Measurements from ENCODE around the gene CNN2. TPM values are rescaled to one million over a fixed set of nuclear protein-coding genes. Genes with fewer than 3 reads are reported as not detected.
A peak's percentile ranks its signal among the peaks of the same experiment; 100 is the strongest.

Gene CNN2
- total RNA-seq, 4 donors from 2014 or later: 79.0 to 125 (median 105) TPM

DNA sequence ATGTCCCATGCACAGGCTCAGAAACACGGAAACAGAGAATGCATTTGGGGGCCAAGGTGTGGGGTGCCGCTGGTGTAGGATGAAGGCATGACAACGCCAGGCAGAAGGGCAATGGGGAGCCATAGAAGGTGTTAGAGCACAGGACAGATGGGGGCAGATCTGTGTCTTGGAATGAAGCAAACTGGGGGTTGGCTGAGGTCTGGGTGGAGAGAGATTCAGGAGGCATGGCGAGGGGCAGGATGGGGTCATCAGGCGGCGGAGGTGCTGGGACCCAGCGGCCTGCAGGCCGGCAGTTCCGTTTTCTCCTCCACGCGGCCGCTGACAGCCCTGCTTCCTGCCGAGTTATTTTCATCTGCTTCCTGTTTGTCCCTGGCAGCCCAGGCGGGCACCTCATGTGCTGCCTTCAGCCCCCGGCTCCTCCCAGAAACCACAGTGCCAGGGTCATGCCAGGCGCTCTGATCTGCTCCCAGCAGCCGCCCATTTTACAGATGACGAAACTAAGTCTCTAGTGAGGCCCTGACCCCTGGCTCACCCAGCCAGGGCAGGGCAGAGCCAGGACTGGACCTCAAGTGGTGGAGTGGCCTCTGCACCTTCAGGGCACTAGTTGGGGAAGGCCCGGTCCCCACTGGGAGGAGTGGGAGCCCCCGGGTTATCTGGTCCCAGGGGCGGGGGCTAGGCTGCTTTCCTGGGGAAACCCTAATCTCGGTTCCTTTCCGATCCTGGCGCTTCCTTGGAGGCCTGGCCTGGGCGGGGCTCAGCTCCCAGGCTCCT, 42.8 kb downstream of the CNN2 start:
- no peak for DNase-seq

GRCh38 chr19:1070576-1070930, 44.1 kb downstream of the CNN2 start:
- Histone ChIP-seq H3K27me3 (peaks cover 9 to 74% (median 14%) of the 10 kb centered on the region in 4 donors), H3K36me3 (no peaks in the 10 kb centered on the region), H3K4me1 (peaks cover 32 to 85% (median 38%) of the 10 kb centered on the region in 3 donors), H3K9me3 (no peaks in the 10 kb centered on the region), H3K27ac (no peak overlapping the region), H3K4me3 (no peak overlapping the region)
- no peak for DNase-seq
- TF ChIP-seq, protein P1, sequence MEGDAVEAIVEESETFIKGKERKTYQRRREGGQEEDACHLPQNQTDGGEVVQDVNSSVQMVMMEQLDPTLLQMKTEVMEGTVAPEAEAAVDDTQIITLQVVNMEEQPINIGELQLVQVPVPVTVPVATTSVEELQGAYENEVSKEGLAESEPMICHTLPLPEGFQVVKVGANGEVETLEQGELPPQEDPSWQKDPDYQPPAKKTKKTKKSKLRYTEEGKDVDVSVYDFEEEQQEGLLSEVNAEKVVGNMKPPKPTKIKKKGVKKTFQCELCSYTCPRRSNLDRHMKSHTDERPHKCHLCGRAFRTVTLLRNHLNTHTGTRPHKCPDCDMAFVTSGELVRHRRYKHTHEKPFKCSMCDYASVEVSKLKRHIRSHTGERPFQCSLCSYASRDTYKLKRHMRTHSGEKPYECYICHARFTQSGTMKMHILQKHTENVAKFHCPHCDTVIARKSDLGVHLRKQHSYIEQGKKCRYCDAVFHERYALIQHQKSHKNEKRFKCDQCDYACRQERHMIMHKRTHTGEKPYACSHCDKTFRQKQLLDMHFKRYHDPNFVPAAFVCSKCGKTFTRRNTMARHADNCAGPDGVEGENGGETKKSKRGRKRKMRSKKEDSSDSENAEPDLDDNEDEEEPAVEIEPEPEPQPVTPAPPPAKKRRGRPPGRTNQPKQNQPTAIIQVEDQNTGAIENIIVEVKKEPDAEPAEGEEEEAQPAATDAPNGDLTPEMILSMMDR (IDR thresholded peaks at IDR 0.05): peak in 1 of 6 experiments; percentile 8
- TF ChIP-seq POLR2A (IDR thresholded peaks at IDR 0.05): no peak
- intact Hi-C loops (cut with DNase I): no loop called here
- 14 to 43% methylated on average over 9 to 13 of the region's 21 CpGs for WGBS, 2 donors

More for the DNA sequence above, 42.8 kb downstream of the CNN2 start:
- Histone ChIP-seq H3K9me3 (no peaks in the 10 kb centered on the region), H3K4me3 (peak overlapping the region in 3 of 4 donors; percentile 38 to 69 (median 51)), H3K27me3 (peaks cover 9 to 83% (median 14%) of the 10 kb centered on the region in 4 donors), H3K27ac (peak overlapping the region in 3 of 4 donors; percentile 66 to 85 (median 84)), H3K36me3 (no peaks in the 10 kb centered on the region), H3K4me1 (peaks cover 37 to 86% (median 47%) of the 10 kb centered on the region in 3 donors)
- TF ChIP-seq POLR2A (IDR thresholded peaks at IDR 0.05): no peak
- TF ChIP-seq, protein P1 (IDR thresholded peaks at IDR 0.05): no peak
- intact Hi-C loops (cut with DNase I): no loop called here
- 47 to 50% methylated on average over 15 to 24 of the region's 25 CpGs for WGBS, 2 donors

- DNase-seq: no peak
- Histone ChIP-seq H3K27me3 (peaks cover 9 to 68% (median 14%) of the 10 kb centered on the region in 4 donors), H3K4me1 (peaks cover 32 to 85% (median 32%) of the 10 kb centered on the region in 3 donors), H3K4me3 (peak overlapping the region in 2 of 4 donors; percentile 33 to 55), H3K9me3 (no peaks in the 10 kb centered on the region), H3K36me3 (no peaks in the 10 kb centered on the region), H3K27ac (no peak overlapping the region)
- WGBS, 2 donors: 51% methylated on average over 24 of the region's 99 CpGs; no CpG with 5 or more reads in 1 of the 2 donors
- intact Hi-C loops (cut with DNase I): no loop called here
- TF ChIP-seq POLR2A (IDR thresholded peaks at IDR 0.05): no peak
- TF ChIP-seq, protein P1 (IDR thresholded peaks at IDR 0.05): no peak
These were observed 44.8 kb downstream of the CNN2 start for GRCh38 chr19:1070931-1071791.

DNA sequence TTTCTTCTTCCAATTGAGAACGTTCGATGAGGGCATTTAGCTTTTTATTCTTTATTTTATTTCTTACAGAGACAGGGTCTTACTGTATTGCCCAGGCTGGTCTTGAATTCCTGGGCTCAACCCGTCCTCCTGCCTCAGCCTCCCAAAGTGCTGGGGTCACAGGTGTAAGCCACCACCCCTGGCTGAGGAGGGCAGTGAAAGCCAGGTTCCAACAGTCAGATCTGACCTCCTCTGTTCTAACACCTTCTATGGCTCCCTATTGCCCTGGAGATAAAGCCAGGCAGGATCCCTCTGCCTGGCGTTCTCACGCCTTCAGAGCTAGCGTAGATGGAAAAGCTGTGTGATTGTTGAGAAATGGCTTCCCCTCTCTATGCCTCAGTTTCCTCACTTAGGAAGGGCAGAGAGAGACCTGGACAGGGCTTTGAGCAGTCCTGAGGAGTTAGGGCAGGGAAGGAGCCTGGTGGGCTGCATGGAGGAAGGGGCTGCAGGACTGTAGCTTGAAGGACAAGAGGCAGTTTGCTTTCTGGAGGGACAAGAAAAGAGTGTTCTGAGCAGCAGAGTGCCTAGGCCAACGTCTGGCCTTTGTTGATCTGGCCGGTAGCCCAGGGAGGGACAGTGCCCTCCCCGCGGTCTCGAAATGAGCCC, 46.1 kb downstream of the CNN2 start:
- 73 to 77% methylated on average over 4 to 11 of the region's 11 CpGs for WGBS, 2 donors
- Histone ChIP-seq H3K4me3 (no peak overlapping the region), H3K4me1 (peaks cover 21 to 84% (median 25%) of the 10 kb centered on the region in 3 donors), H3K9me3 (no peaks in the 10 kb centered on the region), H3K27me3 (peaks cover 5 to 55% (median 9%) of the 10 kb centered on the region in 4 donors), H3K36me3 (no peaks in the 10 kb centered on the region), H3K27ac (no peak overlapping the region)
- TF ChIP-seq, protein P1 (IDR thresholded peaks at IDR 0.05): no peak
- no peak for TF ChIP-seq POLR2A (IDR thresholded peaks at IDR 0.05)
- intact Hi-C loops (cut with DNase I): no loop called here
- DNase-seq: no peak

Measured in esophagus squamous epithelium (tissue), 5 donors.